WI38 (cell line): ENCODE measurements around the gene APOL1.
"Not testable (repeated sequence)": the region's sequence is repeated elsewhere in the genome, so short reads cannot be mapped to it uniquely, and the experiment has no call there.

Experiments
- H3K4me3 ChIP-seq: 2 replicates; pipeline ENCODE4 v1.5.1; 2011; ENCODE audit warnings: low read depth, mild to moderate bottlenecking, control low read depth, low read length
- CTCF ChIP-seq: IDR thresholded peaks from 2 replicates; pipeline ENCODE4 v1.5.1; 2012; ENCODE audit warnings: low read depth, mild to moderate bottlenecking, control low read depth, low read length

Gene APOL1

DNA sequence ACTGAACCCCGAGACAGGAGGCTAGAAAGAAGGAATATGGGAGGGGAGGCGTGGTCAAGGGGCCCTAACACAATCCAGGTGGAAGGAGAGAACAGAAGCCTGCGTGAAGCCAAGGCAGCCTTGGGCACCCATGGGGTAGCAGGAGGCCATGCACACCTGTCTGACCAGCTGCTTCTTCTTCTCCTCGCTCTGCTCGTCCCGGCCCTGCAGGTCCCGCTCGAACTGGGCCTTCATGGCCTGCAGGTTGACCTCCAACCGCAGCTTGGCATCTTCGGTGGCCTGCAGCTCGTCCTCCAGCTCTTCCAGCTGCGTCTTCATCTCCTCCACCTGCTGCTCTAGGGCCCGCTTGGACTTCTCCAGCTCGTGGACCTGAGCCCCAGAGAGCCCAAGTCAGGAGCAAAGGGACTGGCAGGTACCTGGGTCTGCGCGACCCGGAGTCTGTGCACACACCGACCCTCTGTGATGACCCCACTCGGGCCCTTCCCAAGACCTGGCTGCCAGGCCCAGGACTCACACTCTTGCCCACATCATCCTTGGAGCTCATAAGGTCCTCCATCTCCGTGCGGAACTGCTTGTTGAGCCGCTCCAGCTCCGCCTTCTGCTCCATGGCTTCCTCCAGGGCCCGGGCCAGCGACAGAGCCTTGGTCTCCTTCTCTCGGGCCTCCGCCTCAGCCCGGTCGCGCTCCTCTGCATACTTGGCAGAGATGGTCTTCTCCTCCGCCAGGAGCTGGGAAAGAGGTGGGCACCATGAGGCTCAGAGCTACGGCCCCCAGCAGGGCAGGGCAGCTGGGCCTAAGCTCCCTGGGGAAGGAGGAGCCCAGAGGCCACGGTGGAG is 35.9 kb downstream of the APOL1 start:
- TF ChIP-seq CTCF, result no peak
- H3K4me3 ChIP-seq, result no peak overlapping the region

DNA sequence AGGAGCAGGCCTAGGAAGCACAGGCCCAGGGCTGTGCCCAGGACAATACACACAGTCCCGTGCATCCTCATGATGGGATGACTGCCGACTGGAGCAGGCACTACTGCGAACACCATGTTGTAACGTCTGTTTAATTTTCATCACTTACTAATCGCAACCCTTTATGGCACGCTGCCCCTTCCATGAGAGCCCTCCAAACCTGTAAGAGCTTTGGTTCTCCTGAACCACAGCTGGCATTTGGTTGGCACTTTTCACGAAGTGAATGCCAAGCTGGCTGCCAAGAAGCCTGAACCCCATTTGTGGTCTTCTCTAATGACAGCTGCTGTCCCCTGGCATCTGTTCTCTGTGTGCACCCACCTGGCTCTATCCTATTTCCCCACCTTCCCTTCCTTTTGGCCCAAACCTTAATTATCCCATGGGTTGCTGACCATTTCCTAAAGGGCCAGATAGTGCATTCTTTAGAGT is 36.5 kb downstream of the APOL1 start:
- TF ChIP-seq CTCF, result no peak
- H3K4me3 ChIP-seq, result no peak overlapping the region

GRCh38 chr22:36289948-36290371 is 37.0 kb downstream of the APOL1 start:
- H3K4me3 ChIP-seq, result not testable (repeated sequence)

DNA sequence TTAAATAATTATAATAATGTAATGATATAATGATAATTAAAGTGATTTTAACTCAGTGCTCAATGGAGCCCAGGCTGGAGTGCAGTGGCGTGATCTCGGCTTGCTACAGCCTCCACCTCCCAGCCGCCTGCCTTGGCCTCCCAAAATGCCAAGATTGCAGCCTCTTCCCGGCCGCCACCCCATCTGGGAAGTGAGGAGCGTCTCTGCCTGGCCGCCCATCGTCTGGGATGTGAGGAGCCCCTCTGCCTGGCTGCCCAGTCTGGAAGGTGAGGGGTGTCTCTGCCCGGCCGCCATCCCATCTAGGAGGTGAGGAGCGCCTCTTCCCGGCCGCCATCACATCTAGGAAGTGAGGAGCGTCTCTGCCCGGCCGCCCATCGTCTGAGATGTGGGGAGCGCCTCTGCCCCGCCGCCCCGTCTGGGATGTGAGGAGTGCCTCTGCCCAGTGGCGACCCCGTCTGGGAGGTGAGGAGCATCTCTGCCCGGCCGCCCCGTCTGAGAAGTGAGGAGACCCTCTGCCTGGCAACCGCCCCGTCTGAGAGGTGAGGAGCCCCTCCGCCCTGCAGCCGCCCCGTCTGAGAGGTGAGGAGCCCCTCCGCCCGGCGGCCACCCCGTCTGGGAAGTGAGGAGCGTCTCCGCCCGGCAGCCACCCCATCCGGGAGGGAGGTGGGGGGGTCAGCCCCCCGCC is 37.6 kb downstream of the APOL1 start:
- H3K4me3 ChIP-seq, result not testable (repeated sequence)

- H3K4me3 ChIP-seq, result no peak overlapping the region
- no peak for TF ChIP-seq CTCF
These were observed 39.2 kb downstream of the APOL1 start for GRCh38 chr22:36291831-36292740.

DNA sequence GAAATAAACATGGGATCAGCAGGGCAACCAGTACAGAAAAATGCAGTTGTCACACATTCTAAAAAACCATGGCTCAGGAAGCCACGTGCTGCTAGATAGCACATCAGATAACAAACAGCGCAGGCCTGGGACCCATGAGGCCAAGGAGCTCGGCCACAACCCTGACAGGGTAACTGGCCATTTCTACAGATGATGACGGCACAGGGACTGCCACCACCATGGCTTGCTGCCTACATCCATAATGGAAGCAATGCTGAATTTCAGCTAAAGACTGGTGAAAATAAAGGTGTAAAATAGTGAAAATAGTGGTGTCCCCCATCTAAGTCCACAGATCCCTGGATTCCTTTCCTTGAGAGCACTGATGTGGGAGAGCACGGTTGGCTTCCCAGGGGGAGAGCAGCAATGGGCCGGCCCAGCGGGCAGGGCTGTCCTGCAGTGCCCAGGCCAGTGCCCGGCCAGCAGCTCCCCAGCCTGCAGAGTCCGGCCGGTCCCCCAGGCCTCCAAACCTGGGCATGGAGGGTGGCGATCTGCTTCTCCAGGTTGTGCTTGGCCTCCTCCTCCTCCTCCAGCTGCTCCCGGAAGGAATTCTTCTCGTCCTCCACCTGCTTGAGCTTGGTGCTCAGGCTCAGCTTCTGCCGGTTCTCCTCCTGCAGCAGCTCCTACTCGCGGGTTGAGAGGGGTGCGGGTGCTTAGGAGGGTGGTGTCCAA is 40.0 kb downstream of the APOL1 start:
- H3K4me3 ChIP-seq, result no peak overlapping the region
- TF ChIP-seq CTCF, result no peak

GRCh38 chr22:36293606-36294292 is 40.8 kb downstream of the APOL1 start:
- H3K4me3 ChIP-seq, result no peak overlapping the region
- TF ChIP-seq CTCF, result no peak
